B cell (primary cell): Measurements from ENCODE around the gene CD151. TPM values are rescaled to one million over a fixed set of nuclear protein-coding genes. Genes with fewer than 3 reads are reported as not detected.
A peak's percentile ranks its signal among the peaks of the same experiment; 100 is the strongest.

Experiments used
- ATAC-seq: fragments of 200-7000 bp; cut with Tn5 transposase; one replicate; pipeline ENCODE4 v1.10.0; 2021; ENCODE audit warnings: low read depth, mild to moderate bottlenecking, moderate number of reproducible peaks, moderate library complexity
- CTCF ChIA-PET: fragments of 350-600 bp; sonication (Branson Sonifier 250); formaldehyde crosslinking; loops from one replicate; lab custom pipeline; 2021; ENCODE audit warnings: antibody characterized with exemption, inconsistent platforms; lab: Charles Lee
- POLR2A ChIA-PET: fragments of 350-600 bp; sonication (Branson Sonifier 250); formaldehyde crosslinking; loops from one replicate; lab custom pipeline; 2021; ENCODE audit warnings: antibody characterized with exemption; lab: Charles Lee
- DNase-seq: peaks from one replicate; pipeline ENCODE4 v3.0.0; 2013
- H2AFZ ChIP-seq: 2 replicates; pipeline ENCODE4 v1.6.1; 2012; ENCODE audit warnings: mild to moderate bottlenecking, low read depth, low read length; ENCODE audit not compliant: insufficient read depth, poor library complexity, severe bottlenecking
- H3K27ac ChIP-seq, 2 donors: 1 replicate in 1 of 2; 2 replicates in 1 of 2; pipeline ENCODE4 v1.5.1; 2012 to 2013; ENCODE audit warnings: low read length in 2 of 2, mild to moderate bottlenecking in 2 of 2, moderate library complexity in 1 of 2
- H3K27me3 ChIP-seq, 4 experiments: fragments of 200-600 bp in 1 of 4; sonication (generic) in 1 of 4; replicated peaks in 1 of 4; 1 replicate in 2 of 4; 2 replicates in 2 of 4; pipeline versions ENCODE4 v1.6.1 to v1.7.0; 2013 to 2016; ENCODE audit warnings: low read length in 3 of 4, mild to moderate bottlenecking in 2 of 4, mixed read lengths in 1 of 4, moderate library complexity in 1 of 4; ENCODE audit not compliant: insufficient read depth in 4 of 4, control insufficient read depth in 3 of 4; ENCODE audit errors: control extremely low read depth in 1 of 4
- H3K36me3 ChIP-seq, 2 experiments: replicated peaks in 1 of 2; 1 replicate in 1 of 2; 2 replicates in 1 of 2; pipeline versions ENCODE4 v1.6.1 to v1.7.1; 2013; ENCODE audit warnings: low read length in 1 of 2; ENCODE audit not compliant: insufficient read depth in 2 of 2, control insufficient read depth in 1 of 2; ENCODE audit errors: control extremely low read depth in 1 of 2, extremely low read depth in 1 of 2
- H3K4me1 ChIP-seq, 2 donors: fragments of 200-600 bp in 1 of 2; sonication (generic) in 1 of 2; 1 replicate in 1 of 2; 2 replicates in 1 of 2; pipeline versions ENCODE4 v1.5.1 to v1.6.1; 2013 to 2017; ENCODE audit warnings: low read length in 2 of 2; ENCODE audit not compliant: control insufficient read depth in 2 of 2, insufficient read depth in 2 of 2
- H3K4me2 ChIP-seq: replicated peaks from 2 replicates; pipeline ENCODE3; 2012; ENCODE audit warnings: mild to moderate bottlenecking, low read depth, low read length; ENCODE audit not compliant: poor library complexity, severe bottlenecking
- H3K4me3 ChIP-seq, 5 experiments: fragments of 200-600 bp in 1 of 5; sonication (generic) in 1 of 5; 1 replicate in 3 of 5; 2 replicates in 2 of 5; pipeline versions ENCODE4 v1.5.1 to v1.7.0; 2011 to 2016; ENCODE audit warnings: low read length in 4 of 5, mild to moderate bottlenecking in 4 of 5, low read depth in 2 of 5, control low read depth in 1 of 5, moderate library complexity in 1 of 5; ENCODE audit not compliant: insufficient read depth in 1 of 5; ENCODE audit errors: control extremely low read depth in 1 of 5, extremely low read depth in 1 of 5
- H3K79me2 ChIP-seq: fragments of 200-600 bp; sonication (generic); one replicate; pipeline ENCODE4 v1.6.0; 2016; ENCODE audit warnings: low read length; ENCODE audit not compliant: control insufficient read depth, insufficient read depth
- H3K9ac ChIP-seq: fragments of 200-600 bp; sonication (generic); 2 replicates; pipeline ENCODE4 v1.6.1; 2017; ENCODE audit warnings: mild to moderate bottlenecking, low read length, moderate library complexity
- H3K9me3 ChIP-seq, 3 donors: one replicate each; pipeline versions ENCODE4 v1.6.1 to v1.7.1; 2013; ENCODE audit warnings: low read length in 2 of 3; ENCODE audit not compliant: control insufficient read depth in 2 of 3, insufficient read depth in 1 of 3; ENCODE audit errors: control extremely low read depth in 1 of 3
- H4K20me1 ChIP-seq: 2 replicates; pipeline ENCODE4 v1.6.0; 2012; ENCODE audit warnings: mild to moderate bottlenecking, low read length; ENCODE audit not compliant: insufficient read depth, control insufficient read depth, poor library complexity, severe bottlenecking
- H3K27ac Mint-ChIP-seq: one replicate; pipeline ENCODE4 v1.8.0; 2021; ENCODE audit warnings: mixed read lengths
- H3K27me3 Mint-ChIP-seq: one replicate; pipeline ENCODE4 v1.8.0; 2021; ENCODE audit warnings: mixed read lengths
- H3K4me1 Mint-ChIP-seq: one replicate; pipeline ENCODE4 v1.8.0; 2021; ENCODE audit warnings: mixed read lengths
- H3K4me3 Mint-ChIP-seq: one replicate; pipeline ENCODE4 v1.8.0; 2021; ENCODE audit warnings: mixed read lengths
- H3K9me3 Mint-ChIP-seq: one replicate; pipeline ENCODE4 v1.8.0; 2022; ENCODE audit warnings: mixed read lengths; ENCODE audit not compliant: insufficient read depth
- CTCF ChIP-seq: fragments of 200-600 bp; IDR thresholded peaks from one replicate; pipeline ENCODE4 v1.8.0; 2022; ENCODE audit warnings: antibody characterized with exemption, mild to moderate bottlenecking
- EZH2 ChIP-seq: IDR thresholded peaks from 2 replicates; pipeline ENCODE4 v1.6.1; 2012; ENCODE audit warnings: borderline replicate concordance, low read depth, mild to moderate bottlenecking, moderate library complexity, low read length; ENCODE audit not compliant: insufficient read depth, poor library complexity, severe bottlenecking
- whole genome bisulfite sequencing: methylation state at CpG from one replicate; pipeline ENCODE4 v1.1.5; 2013; ENCODE audit warnings: missing lambda C conversion rate; ENCODE audit not compliant: insufficient coverage; 5-methylcytosine and 5-hydroxymethylcytosine counted together
- intact Hi-C: fragments of 100-400 bp; cut with micrococcal nuclease; formaldehyde crosslinking; loops from one replicate; pipeline ENCODE4 v1.10.0; 2022
- polyA plus RNA-seq: library from polyadenylated mRNA; depleted of rRNA; stranded (reverse); fragments of >200 nt; gene quantifications from 2 replicates; pipeline ENCODE4 v1.2.3, GENCODE V29; 2012
- total RNA-seq, 2 donors: library from RNA; stranded (reverse); fragments of 120-200 nt in 1 of 2; gene quantifications; 1 replicate in 1 of 2; 2 replicates in 1 of 2; pipeline versions ENCODE4 v1.2.3 to v1.2.4, GENCODE V29; 2013 to 2022

CD151 gene
- total and polyA plus RNA-seq, 2 donors (not counting 1 experiment from before 2014, with no cell fraction given) = 24.4 to 25.5 TPM

GRCh38 chr11:794013-794765 lies 38.6 kb upstream of the CD151 start:
- H3K36me3 ChIP-seq = peaks cover 0 to 7% of the 10 kb centered on the region in 2 experiments
- no peak overlapping the region for H2AFZ ChIP-seq
- ChIA-PET POLR2A (interaction anchor here (1.1 kb wide), 1 partner anchor 48 kb away, joined by 3 read pairs; the partner anchor contains the start of genes POLR2L and TSPAN4), CTCF (interaction anchor here (1.0 to 1.2 kb wide), 2 partner anchors 17 to 44 kb away, joined by 3 read pairs; partner anchors contain the start of gene GATD1)
- intact Hi-C loops = loop anchor here (10.0 kb wide), 1 partner anchor 339 kb away; the partner anchor contains the start of gene PTDSS2
- no peak overlapping the region for H3K4me2 ChIP-seq
- 96% methylated on average over 24 of the region's 31 CpGs for WGBS
- no peak for TF ChIP-seq EZH2
- TF ChIP-seq CTCF = no peak
- no peak overlapping the region for H3K9ac ChIP-seq
- H4K20me1 ChIP-seq = peaks cover 64% of the 10 kb centered on the region
- no peaks in the 10 kb centered on the region for H3K9me3 Mint-ChIP-seq
- peaks cover 21% of the 10 kb centered on the region for H3K4me1 Mint-ChIP-seq
- H3K27ac ChIP-seq = no peak overlapping the region
- no peak overlapping the region for H3K27ac Mint-ChIP-seq
- H3K79me2 ChIP-seq = peaks cover 36% of the 10 kb centered on the region
- no peaks in the 10 kb centered on the region for H3K27me3 Mint-ChIP-seq
- ATAC-seq (no peak), DNase-seq (no peak)
- peak overlapping the region; percentile 27 for H3K4me3 Mint-ChIP-seq
- H3K4me3 ChIP-seq = no peak overlapping the region
- peaks cover 22 to 41% of the 10 kb centered on the region in 2 donors for H3K4me1 ChIP-seq
- peaks cover 0 to 3% (median 0%) of the 10 kb centered on the region in 3 donors for H3K9me3 ChIP-seq
- peaks cover 0 to 13% (median 3%) of the 10 kb centered on the region in 4 experiments for H3K27me3 ChIP-seq
